Karpas-422 (cell line): ENCODE results near the gene RNF114. TPM values are rescaled to one million over a fixed set of nuclear protein-coding genes. Genes with fewer than 3 reads are reported as not detected.
"Not testable (repeated sequence)": the region's sequence is repeated elsewhere in the genome, so short reads cannot be mapped to it uniquely, and the experiment has no call there.

Source experiments
- DNase-seq: peaks from one replicate; pipeline ENCODE4 v3.0.0-alpha.2; 2015
- H2AFZ ChIP-seq: fragments of 200-600 bp; sonication (generic); 2 replicates; pipeline ENCODE4 v1.6.1; 2014; ENCODE audit warnings: antibody characterized with exemption, low read length, mixed read lengths
- H3K27ac ChIP-seq: fragments of 200-600 bp; sonication (generic); 2 replicates; pipeline ENCODE4 v1.5.1; 2014; ENCODE audit warnings: mild to moderate bottlenecking, low read length, moderate library complexity
- H3K27me3 ChIP-seq: fragments of 200-600 bp; sonication (generic); 2 replicates; pipeline ENCODE4 v1.6.1; 2014; ENCODE audit warnings: low read length, mixed read lengths
- H3K36me3 ChIP-seq: fragments of 200-600 bp; sonication (generic); 2 replicates; pipeline ENCODE4 v1.6.1; 2014; ENCODE audit warnings: low read length, mixed read lengths; ENCODE audit not compliant: insufficient read depth
- H3K4me1 ChIP-seq: fragments of 200-600 bp; sonication (generic); 2 replicates; pipeline ENCODE4 v1.6.1; 2014; ENCODE audit warnings: mild to moderate bottlenecking, low read length, mixed read lengths
- H3K4me2 ChIP-seq: fragments of 200-600 bp; sonication (generic); 2 replicates; pipeline ENCODE4 v1.6.1; 2014; ENCODE audit warnings: low read length, low read depth, mild to moderate bottlenecking; ENCODE audit not compliant: poor library complexity, severe bottlenecking
- H3K4me3 ChIP-seq: fragments of 200-600 bp; sonication (generic); 2 replicates; pipeline ENCODE4 v1.5.1; 2014; ENCODE audit warnings: mild to moderate bottlenecking, antibody characterized with exemption, low read length, mixed read lengths
- H3K79me2 ChIP-seq: fragments of 200-600 bp; sonication (generic); 2 replicates; pipeline ENCODE4 v1.6.1; 2014; ENCODE audit warnings: mild to moderate bottlenecking, low read length, mixed read lengths
- H3K9ac ChIP-seq: fragments of 200-600 bp; sonication (generic); 2 replicates; pipeline ENCODE4 v1.6.0; 2014; ENCODE audit warnings: low read length
- H3K9me2 ChIP-seq: fragments of 200-600 bp; sonication (generic), shearing (Covaris generic); replicated peaks from 2 replicates; pipeline ENCODE4 v1.6.0; 2014; ENCODE audit warnings: mild to moderate bottlenecking, low read length, moderate library complexity; ENCODE audit not compliant: insufficient read depth
- H3K9me3 ChIP-seq: fragments of 300-700, 200-600 bp; sonication (generic); 2 replicates; pipeline ENCODE4 v1.6.1; 2014; ENCODE audit warnings: low read length, mixed read lengths
- H4K20me1 ChIP-seq: fragments of 200-600 bp; sonication (generic); 2 replicates; pipeline ENCODE4 v1.6.1; 2014; ENCODE audit warnings: mild to moderate bottlenecking, antibody characterized with exemption, low read length, low read depth; ENCODE audit not compliant: insufficient read depth
- total RNA-seq: library from RNA; depleted of rRNA; stranded (reverse); fragments of >200 nt; shearing (Covaris generic); gene quantifications from 2 replicates; pipeline ENCODE4 v1.2.3, GENCODE V29; 2014; ENCODE audit warnings: low replicate concordance

The RNF114 gene
- total RNA-seq, 1 experiment from 2014 or later = 38.1 TPM

GRCh38 chr20:49956689-49957088 lies 20.5 kb downstream of the RNF114 start:
- Histone ChIP-seq H3K4me1 (no peaks in the 10 kb centered on the region), H3K27me3 (no peaks in the 10 kb centered on the region), H3K9me3 (no peaks in the 10 kb centered on the region), H4K20me1 (no peaks in the 10 kb centered on the region), H3K27ac (no peak overlapping the region), H3K4me2 (no peak overlapping the region), H3K9me2 (no peaks in the 10 kb centered on the region), H2AFZ (no peak overlapping the region), H3K36me3 (0 out of 2 replicates have a peak, but pooled peaks cover 7% of the 10 kb centered on the region), H3K79me2 (no peaks in the 10 kb centered on the region), H3K9ac (no peak overlapping the region), H3K4me3 (no peak overlapping the region)
- no peak for DNase-seq

GRCh38 chr20:49957089-49957938 lies 21.1 kb downstream of the RNF114 start:
- H3K4me2 ChIP-seq, DNase-seq, H3K4me1 ChIP-seq, H2AFZ ChIP-seq, H3K4me3 ChIP-seq, H4K20me1 ChIP-seq, H3K27ac ChIP-seq, H3K36me3 ChIP-seq, H3K9me3 ChIP-seq, H3K9me2 ChIP-seq, H3K79me2 ChIP-seq, H3K9ac ChIP-seq, H3K27me3 ChIP-seq: not testable (repeated sequence)

GRCh38 chr20:49961413-49961812 lies 25.2 kb downstream of the RNF114 start:
- Histone ChIP-seq H3K9me2 (no peaks in the 10 kb centered on the region), H3K4me3 (no peak overlapping the region), H3K79me2 (no peaks in the 10 kb centered on the region), H3K27ac (no peak overlapping the region), H3K4me1 (no peaks in the 10 kb centered on the region), H4K20me1 (no peaks in the 10 kb centered on the region), H3K27me3 (no peaks in the 10 kb centered on the region), H3K9me3 (no peaks in the 10 kb centered on the region), H3K36me3 (no peaks in the 10 kb centered on the region), H3K9ac (no peak overlapping the region), H3K4me2 (no peak overlapping the region), H2AFZ (no peak overlapping the region)
- no peak for DNase-seq

GRCh38 chr20:49964964-49965780 lies 29.0 kb downstream of the RNF114 start:
- Histone ChIP-seq H3K9ac (no peak overlapping the region), H3K79me2 (no peaks in the 10 kb centered on the region), H3K9me3 (no peaks in the 10 kb centered on the region), H3K9me2 (no peaks in the 10 kb centered on the region), H3K36me3 (no peaks in the 10 kb centered on the region), H3K27ac (no peak overlapping the region), H3K27me3 (no peaks in the 10 kb centered on the region), H3K4me1 (no peaks in the 10 kb centered on the region), H3K4me3 (no peak overlapping the region), H4K20me1 (no peaks in the 10 kb centered on the region), H2AFZ (no peak overlapping the region), H3K4me2 (no peak overlapping the region)
- DNase-seq = peak; percentile 74

DNA sequence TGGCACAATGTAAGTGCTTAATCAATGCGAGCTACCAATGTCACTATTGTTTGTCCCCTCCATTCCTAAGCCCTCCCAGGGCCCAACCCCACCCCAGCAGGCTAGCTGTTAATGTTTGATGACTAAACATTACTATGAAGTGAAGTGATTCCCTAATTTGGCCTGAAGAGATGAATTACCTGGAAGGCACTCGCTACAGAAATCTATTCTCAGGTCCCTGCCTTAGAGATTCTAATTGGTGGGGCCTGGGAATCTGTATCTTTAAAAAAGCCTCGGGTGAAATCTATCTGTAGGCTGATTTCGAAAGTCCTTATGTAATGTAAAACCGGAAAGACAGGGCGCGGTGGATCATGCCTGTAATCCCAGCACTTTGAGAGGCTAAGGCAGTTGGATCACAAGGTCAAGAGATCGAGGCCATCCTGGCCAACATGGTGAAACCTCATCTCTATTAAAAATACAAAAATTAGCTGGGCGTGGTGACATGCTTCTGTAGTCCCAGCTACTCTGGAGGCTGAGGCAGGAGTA lies 29.6 kb downstream of the RNF114 start:
- DNase-seq = no peak
- Histone ChIP-seq H3K9me3 (no peaks in the 10 kb centered on the region), H3K36me3 (no peaks in the 10 kb centered on the region), H3K4me2 (no peak overlapping the region), H3K4me3 (no peak overlapping the region), H2AFZ (no peak overlapping the region), H4K20me1 (no peaks in the 10 kb centered on the region), H3K27ac (no peak overlapping the region), H3K9me2 (no peaks in the 10 kb centered on the region), H3K79me2 (no peaks in the 10 kb centered on the region), H3K27me3 (no peaks in the 10 kb centered on the region), H3K9ac (no peak overlapping the region), H3K4me1 (no peaks in the 10 kb centered on the region)

- peak; percentile 24 for DNase-seq
- H3K27ac ChIP-seq = no peak overlapping the region
- H3K36me3 ChIP-seq = no peaks in the 10 kb centered on the region
- no peak overlapping the region for H3K9ac ChIP-seq
- no peak overlapping the region for H2AFZ ChIP-seq
- no peak overlapping the region for H3K4me2 ChIP-seq
- H4K20me1 ChIP-seq = no peaks in the 10 kb centered on the region
- H3K9me3 ChIP-seq = no peaks in the 10 kb centered on the region
- H3K4me3 ChIP-seq = no peak overlapping the region
- no peaks in the 10 kb centered on the region for H3K4me1 ChIP-seq
- no peaks in the 10 kb centered on the region for H3K9me2 ChIP-seq
- no peaks in the 10 kb centered on the region for H3K27me3 ChIP-seq
- no peaks in the 10 kb centered on the region for H3K79me2 ChIP-seq
These were observed 30.7 kb downstream of the RNF114 start for GRCh38 chr20:49966861-49967260.

DNA sequence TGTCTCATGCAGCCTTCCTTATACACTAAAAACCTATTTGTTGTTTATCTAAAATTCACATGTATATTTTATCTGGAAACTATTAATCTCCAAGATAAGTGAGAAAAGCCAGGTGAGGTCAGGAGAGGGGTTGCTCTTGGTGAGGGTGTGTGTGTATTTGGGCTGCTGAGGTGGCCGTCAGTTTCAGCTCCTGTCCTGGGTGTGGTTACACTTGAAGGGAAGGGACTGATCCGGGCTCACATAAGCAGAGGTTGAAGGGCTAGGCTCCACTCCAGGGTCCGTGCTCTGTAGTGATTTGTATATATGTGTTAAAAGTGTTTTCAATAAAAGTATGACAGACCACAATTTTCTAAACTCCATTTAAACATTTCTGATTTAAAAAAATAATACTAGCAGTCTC lies 33.0 kb downstream of the RNF114 start:
- H3K4me1 ChIP-seq = no peaks in the 10 kb centered on the region
- no peaks in the 10 kb centered on the region for H3K9me2 ChIP-seq
- no peak overlapping the region for H2AFZ ChIP-seq
- DNase-seq = no peak
- no peaks in the 10 kb centered on the region for H3K9me3 ChIP-seq
- H3K27ac ChIP-seq = no peak overlapping the region
- no peak overlapping the region for H3K4me3 ChIP-seq
- H4K20me1 ChIP-seq = no peaks in the 10 kb centered on the region
- H3K79me2 ChIP-seq = no peaks in the 10 kb centered on the region
- H3K27me3 ChIP-seq = no peaks in the 10 kb centered on the region
- H3K4me2 ChIP-seq = no peak overlapping the region
- no peaks in the 10 kb centered on the region for H3K36me3 ChIP-seq
- H3K9ac ChIP-seq = no peak overlapping the region

DNA sequence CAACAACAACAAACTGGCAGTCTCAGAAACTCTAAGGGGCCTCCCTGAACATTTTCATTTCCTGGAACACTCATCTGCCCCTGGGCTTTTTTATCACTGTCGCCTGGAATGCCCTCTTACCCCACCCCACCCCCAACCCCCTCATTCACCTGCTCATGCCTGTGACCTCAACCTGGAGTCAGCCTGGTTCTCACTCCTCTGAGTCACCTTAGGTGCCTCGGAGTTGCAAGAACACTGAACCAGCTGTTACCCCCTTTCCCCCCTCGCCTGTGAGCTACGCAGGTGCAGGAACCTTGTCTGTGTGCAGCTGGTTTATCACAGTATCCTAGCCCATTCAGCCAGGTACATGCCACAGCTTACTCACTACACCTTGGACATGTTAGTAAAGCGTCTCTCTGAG lies 33.7 kb downstream of the RNF114 start:
- H4K20me1 ChIP-seq = no peaks in the 10 kb centered on the region
- H3K9me3 ChIP-seq = no peaks in the 10 kb centered on the region
- no peak overlapping the region for H3K27ac ChIP-seq
- H3K36me3 ChIP-seq = no peaks in the 10 kb centered on the region
- no peaks in the 10 kb centered on the region for H3K9me2 ChIP-seq
- H3K79me2 ChIP-seq = no peaks in the 10 kb centered on the region
- DNase-seq = no peak
- H3K27me3 ChIP-seq = no peaks in the 10 kb centered on the region
- H3K4me1 ChIP-seq = no peaks in the 10 kb centered on the region
- H3K9ac ChIP-seq = no peak overlapping the region
- no peak overlapping the region for H2AFZ ChIP-seq
- H3K4me2 ChIP-seq = no peak overlapping the region
- no peak overlapping the region for H3K4me3 ChIP-seq
